Kidney (tissue), 14 donors: ENCODE results near the gene CBY3. TPM values are rescaled to one million over a fixed set of nuclear protein-coding genes. Genes with fewer than 3 reads are reported as not detected.
"Not testable (repeated sequence)": the region's sequence is repeated elsewhere in the genome, so short reads cannot be mapped to it uniquely, and the experiment has no call there.

Source experiments
- DNase-seq, 5 donors: peaks; one replicate each; pipeline ENCODE4 v3.0.0-alpha.2; 2013 to 2020
- FAIRE-seq: peaks from 2 replicates; lab custom pipeline; 2012; peaks lifted over from hg19 to GRCh38; lab: Jason Lieb, UNC
- H3K27ac ChIP-seq, 2 donors: one replicate each; pipeline ENCODE4 v1.7.0; 2013; ENCODE audit warnings: low read depth in 2 of 2, low read length in 2 of 2, inconsistent platforms in 1 of 2
- H3K27me3 ChIP-seq: one replicate; pipeline ENCODE4 v1.7.1; 2013; ENCODE audit warnings: low read length, inconsistent platforms; ENCODE audit not compliant: control insufficient read depth, insufficient read depth
- H3K36me3 ChIP-seq, 3 donors: one replicate each; pipeline versions ENCODE4 v1.7.0 to v1.7.1; 2013; ENCODE audit warnings: low read length in 3 of 3, control low read depth in 1 of 3, inconsistent platforms in 1 of 3; ENCODE audit not compliant: insufficient read depth in 3 of 3, control insufficient read depth in 2 of 3
- H3K4me1 ChIP-seq, 3 donors: one replicate each; pipeline versions ENCODE4 v1.7.0 to v1.7.1; 2013; ENCODE audit warnings: low read length in 3 of 3, inconsistent platforms in 1 of 3, low read depth in 1 of 3; ENCODE audit not compliant: control insufficient read depth in 2 of 3, insufficient read depth in 2 of 3
- H3K4me3 ChIP-seq, 3 donors: one replicate each; pipeline versions ENCODE4 v1.7.0 to v1.8.1; 2013; ENCODE audit warnings: low read length in 3 of 3, control low read depth in 1 of 3, inconsistent platforms in 1 of 3
- H3K9ac ChIP-seq, 3 donors: one replicate each; pipeline versions ENCODE4 v1.7.0 to v1.7.1; 2013; ENCODE audit warnings: low read length in 3 of 3, control low read depth in 1 of 3, inconsistent platforms in 1 of 3
- H3K9me3 ChIP-seq, 3 donors: one replicate each; pipeline versions ENCODE4 v1.7.0 to v1.7.1; 2013; ENCODE audit warnings: low read length in 3 of 3, control low read depth in 1 of 3, inconsistent platforms in 1 of 3; ENCODE audit not compliant: control insufficient read depth in 2 of 3, insufficient read depth in 1 of 3
- CTCF ChIP-seq: IDR thresholded peaks from 3 replicates; pipeline ENCODE4 v1.5.1; 2012; ENCODE audit warnings: mild to moderate bottlenecking, moderate library complexity, borderline replicate concordance; ENCODE audit not compliant: insufficient read depth; ENCODE audit errors: extremely low read depth
- intact Hi-C: fragments of 100-400 bp; cut with DNase I; formaldehyde crosslinking; loops from one replicate; pipeline ENCODE4 v1.11.1; 2022
- polyA plus RNA-seq: library from polyadenylated mRNA; stranded (reverse); fragments of 350-450 nt; fragmentation: Illumina TruSeq; extraction: RNeasy Lipid Tissue Mini Kit (QIAGEN cat#74804); gene quantifications from one replicate; pipeline ENCODE4 v1.2.3, GENCODE V29; 2014; ENCODE audit warnings: low read depth, low replicate concordance; ENCODE audit not compliant: insufficient read depth
- total RNA-seq: library from RNA; stranded (reverse); fragmentation: NEBNext Ultra II Directional; extraction: Animal tissue kit (Norgen Biotek cat#: 25700); gene quantifications from one replicate; pipeline ENCODE4 v1.2.1, GENCODE V29; 2021
- donor health status: control.
- donor health status: control.
- donor health status: control.
- donor health status: control.
- donor health status: control.
- donor health status: DM: yes; HTN: yes; CAD: no.
- donor health status: Normal renal cell carcinoma (clear cell type).

Gene CBY3
- total and polyA plus RNA-seq, 2 donors from 2014 or later: not detected

- H3K27ac ChIP-seq: peak overlapping the region; percentile 89 to 97
- FAIRE-seq: no peak
- peak overlapping the region; percentile 82 to 92 (median 89) for H3K4me3 ChIP-seq
- intact Hi-C loops: no loop called here
- H3K9ac ChIP-seq: peak overlapping the region; percentile 48 to 97 (median 80)
- H3K4me1 ChIP-seq: peaks cover 0 to 10% (median 2%) of the 10 kb centered on the region in 3 donors
- no peak for TF ChIP-seq CTCF
- no peaks in the 10 kb centered on the region for H3K9me3 ChIP-seq
- H3K36me3 ChIP-seq: peaks cover 0 to 2% (median 0%) of the 10 kb centered on the region in 3 donors
- peak in 3 of 5 donors; percentile 15 to 59 (median 44) for DNase-seq
- H3K27me3 ChIP-seq: no peaks in the 10 kb centered on the region
These were observed 18.9 kb upstream of the CBY3 start for GRCh38 chr5:179699616-179700237.

GRCh38 chr5:179698935-179699615 lies 18.2 kb upstream of the CBY3 start, which contains the start of gene CANX:
CANX (plus strand) TSS chr5:179698967; CDS start chr5:179705682, 6,715 bp downstream.
- DNase-seq (no peak), FAIRE-seq (no peak)
- TF ChIP-seq CTCF: no peak
- Histone ChIP-seq H3K9ac (peak within 1 kb of the TSS; percentile 48 to 97 (median 95)), H3K36me3 (peaks cover 0 to 2% (median 0%) of the 10 kb centered on the region in 3 donors), H3K4me3 (peak within 1 kb of the TSS; percentile 82 to 92 (median 89)), H3K9me3 (no peaks in the 10 kb centered on the region), H3K27me3 (no peaks in the 10 kb centered on the region), H3K4me1 (peaks cover 0 to 10% (median 2%) of the 10 kb centered on the region in 3 donors), H3K27ac (peak within 1 kb of the TSS; percentile 93 to 97)
- intact Hi-C loops: no loop called here

- FAIRE-seq: peak; percentile 52
These were observed 17.4 kb upstream of the CBY3 start for GRCh38 chr5:179697993-179698934.

GRCh38 chr5:179697543-179697942 lies 16.7 kb upstream of the CBY3 start:
- DNase-seq, FAIRE-seq, H3K27me3 ChIP-seq, H3K4me1 ChIP-seq, H3K36me3 ChIP-seq, H3K9me3 ChIP-seq, intact Hi-C loops: not testable (repeated sequence)
- Histone ChIP-seq H3K27ac (peak overlapping the region; percentile 93 to 94), H3K4me3 (peak overlapping the region; percentile 60 to 84 (median 80)), H3K9ac (peak overlapping the region in 1 of 3 donors; percentile 77)

More at GRCh38 chr5:179697993-179698934, 17.4 kb upstream of the CBY3 start:
- H3K9me3 ChIP-seq: no peaks in the 10 kb centered on the region
- peak overlapping the region; percentile 33 to 95 (median 77) for H3K9ac ChIP-seq
- peaks cover 0 to 10% (median 2%) of the 10 kb centered on the region in 3 donors for H3K4me1 ChIP-seq
- no peaks in the 10 kb centered on the region for H3K27me3 ChIP-seq
- H3K27ac ChIP-seq: peak overlapping the region; percentile 93 to 97
- intact Hi-C loops: no loop called here
- peak overlapping the region; percentile 60 to 84 (median 82) for H3K4me3 ChIP-seq
- TF ChIP-seq CTCF: no peak
- H3K36me3 ChIP-seq: peaks cover 0 to 2% (median 0%) of the 10 kb centered on the region in 3 donors
- peak; percentile 100 for DNase-seq
